T-helper 1 cell treated with Interleukin-12 subunit alpha and Interleukin-12 subunit beta and Interleukin-4 antibody, amounts not matched to agents 30 ng/mL and 1 ng/mL, for 36 hours (primary cell): Measurements from ENCODE around the gene SOD3. TPM values are rescaled to one million over a fixed set of nuclear protein-coding genes. Genes with fewer than 3 reads are reported as not detected.

Experiments used
- intact Hi-C: fragments of 100-400 bp; cut with micrococcal nuclease; formaldehyde crosslinking; loops from one replicate; pipeline ENCODE4 v1.15.1; 2024
- total RNA-seq: library from RNA; stranded (reverse); gene quantifications from 2 replicates; pipeline ENCODE4 v1.2.3, GENCODE V29; 2022

The SOD3 gene
- total RNA-seq, 1 donor from 2014 or later: not detected

- intact Hi-C loops: no loop called here
These were observed 20.3 kb upstream of the SOD3 start for GRCh38 chr4:24775032-24775605.

- intact Hi-C loops: no loop called here
These were observed 19.6 kb upstream of the SOD3 start for GRCh38 chr4:24775750-24776149.

GRCh38 chr4:24777536-24778463 lies 17.6 kb upstream of the SOD3 start:
- intact Hi-C loops: no loop called here

- intact Hi-C loops: no loop called here
These were observed 16.7 kb upstream of the SOD3 start for GRCh38 chr4:24778464-24779225.

- intact Hi-C loops: no loop called here
These were observed 14.4 kb upstream of the SOD3 start for GRCh38 chr4:24780936-24781495.

GRCh38 chr4:24781999-24782745 lies 13.2 kb upstream of the SOD3 start:
- intact Hi-C loops: no loop called here

- intact Hi-C loops: no loop called here
These were observed 11.9 kb upstream of the SOD3 start for GRCh38 chr4:24783506-24783905.

GRCh38 chr4:24791043-24791442 lies 4.3 kb upstream of the SOD3 start:
- intact Hi-C loops: no loop called here

GRCh38 chr4:24792552-24792951 lies 2.8 kb upstream of the SOD3 start:
- intact Hi-C loops: no loop called here

- intact Hi-C loops: no loop called here
These were observed 2.0 kb upstream of the SOD3 start for GRCh38 chr4:24793219-24794005.

- intact Hi-C loops: no loop called here
These were observed 1.3 kb upstream of the SOD3 start for GRCh38 chr4:24794051-24794450.

GRCh38 chr4:24794480-24794879 lies 893 bp upstream of the SOD3 start:
- intact Hi-C loops: no loop called here

- intact Hi-C loops: no loop called here
These were observed 451 bp downstream of the SOD3 start for GRCh38 chr4:24795666-24796381.

GRCh38 chr4:24796620-24797019 lies 1.2 kb downstream of the SOD3 start:
- intact Hi-C loops: no loop called here

- intact Hi-C loops: no loop called here
These were observed 2.8 kb downstream of the SOD3 start for GRCh38 chr4:24798036-24798610.

GRCh38 chr4:24799196-24799543 lies 3.8 kb downstream of the SOD3 start:
- intact Hi-C loops: no loop called here

GRCh38 chr4:24799544-24800324 lies 4.4 kb downstream of the SOD3 start:
- intact Hi-C loops: no loop called here

- intact Hi-C loops: no loop called here
These were observed 5.0 kb downstream of the SOD3 start for GRCh38 chr4:24800325-24800895.
